ENCODE measurements around the gene MOCS3. TPM values are rescaled to one million over a fixed set of nuclear protein-coding genes. Genes with fewer than 3 reads are reported as not detected.

MOCS3 gene
- total and polyA plus RNA-seq, 2 of the 13 experiments (the other 11 are each of a cell fraction or from before 2014, with no cell fraction given): 3.7 to 8.4 TPM

- Histone ChIP-seq H4K20me1 (ENCODE audit: insufficient read depth, low read length) (peaks cover 12% of the 10 kb centered on the region; the same call in 1 of the 2 replicates), H3K9ac (ENCODE audit: insufficient read depth, low read depth, low read length) (no peak overlapping the region), H3K4me1 (ENCODE audit: insufficient read depth, low read length) (no peaks in the 10 kb centered on the region), H3K27ac (ENCODE audit: extremely low read length, insufficient read depth, low read length) (no peak overlapping the region), H2AFZ (ENCODE audit: low read length) (no peak overlapping the region), H3K79me2 (ENCODE audit: insufficient read depth, low read length) (peaks cover 29% of the 10 kb centered on the region), H3K36me3 (replicated peaks in 1 of 2; ENCODE audit: control insufficient read depth in 1 of 2, insufficient read depth in 2 of 2, low read length in 2 of 2) (peaks cover 39 to 89% of the 10 kb centered on the region in 2 experiments), H3K4me2 (ENCODE audit: low read depth, low read length) (no peak overlapping the region), H3K27me3 (ENCODE audit: control insufficient read depth in 1 of 2, insufficient read depth in 2 of 2, low read length in 2 of 2) (no peaks in the 10 kb centered on the region), H3K4me3 (replicated peaks in 1 of 3; ENCODE audit: insufficient read depth in 1 of 3, low read depth in 2 of 3, low read length in 3 of 3) (no peak overlapping the region), H3K9me3 (ENCODE audit: low read length) (no peaks in the 10 kb centered on the region)
- no peak for DNase-seq (ENCODE audit: low spot score)
- no TSS peak for BruUV-seq (replicated peaks)
- TF ChIP-seq PREB (CRISPR knock-in tag; IDR thresholded peaks at IDR 0.05) (no peak), PHF21A (CRISPR knock-in tag; IDR thresholded peaks at IDR 0.05) (no peak), GATA4 (IDR thresholded peaks at IDR 0.05; ENCODE audit: borderline replicate concordance, low read depth) (no peak), RBM22 (optimal IDR thresholded peaks at IDR 0.05; ENCODE audit: low read length) (peak; percentile 26), ZNF672 (CRISPR knock-in tag; IDR thresholded peaks at IDR 0.05) (no peak), ZNF75D (CRISPR knock-in tag; IDR thresholded peaks at IDR 0.05; ENCODE audit: borderline replicate concordance) (no peak), GRHL1 (CRISPR knock-in tag; conservative IDR thresholded peaks at IDR 0.05) (no peak), ZNF737 (CRISPR knock-in tag; IDR thresholded peaks at IDR 0.05; ENCODE audit: borderline replicate concordance) (no peak)
- CTCF ChIA-PET (ENCODE audit: low intra/inter-chr PET ratio, low total read pairs): no interaction called here
- in situ Hi-C loops (cut with HindIII; ENCODE audit: extremely low pct_ligation_motif_present, low pct_unique_long_range_greater_than_20kb): no loop called here
- POLR2A ChIA-PET: no interaction called here
- intact Hi-C loops (cut with micrococcal nuclease; ENCODE audit: unreplicated experiment): no loop called here
- WGBS (ENCODE audit: low lambda C conversion rate): 94% methylated on average over 4 of the region's 4 CpGs
- no peak for FAIRE-seq
- ATAC-seq: no peak
Measured at GRCh38 chr20:50948132-50948785, 10.4 kb upstream of the MOCS3 start.

Measured in HepG2 (cell line).